ENCODE results near the gene RALY. TPM values are rescaled to one million over a fixed set of nuclear protein-coding genes. Genes with fewer than 3 reads are reported as not detected.
A peak's percentile ranks its signal among the peaks of the same experiment; 100 is the strongest.

The RALY gene
- total and polyA plus RNA-seq, 2 donors (not counting 3 experiments of a cell fraction or from before 2014, with no cell fraction given), result 142 to 146 TPM

DNA sequence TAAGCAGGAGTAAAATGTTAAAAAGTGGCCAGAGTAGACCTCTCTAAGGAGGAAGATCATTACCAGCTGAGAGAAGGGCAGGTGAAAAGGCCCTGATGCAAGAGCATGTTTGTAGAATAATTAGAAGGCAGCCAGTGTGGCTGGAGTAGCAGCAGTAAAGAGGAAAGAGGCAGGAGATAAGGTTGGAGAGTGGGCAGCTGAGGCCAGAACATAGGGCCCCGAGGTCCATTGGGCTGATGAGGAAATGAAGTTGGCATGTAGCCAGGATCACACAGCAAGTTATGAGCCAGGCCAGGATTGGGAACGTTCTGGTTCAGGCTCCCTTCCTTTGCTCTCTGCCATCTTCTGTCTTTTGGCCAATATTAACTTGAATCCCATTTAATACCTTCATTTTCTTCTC, 51.6 kb downstream of the RALY start:
- no peak for FAIRE-seq
- DNase-seq (ENCODE audit: low read depth, low spot score), result peak; percentile 17
- POLR2A ChIA-PET, result no interaction called here
- H4K20me1 ChIP-seq (replicated peaks; ENCODE audit: control insufficient read depth, extremely low read depth, insufficient read depth, low read length), result peaks cover 13% of the 10 kb centered on the region
- no peak overlapping the region for H3K4me2 ChIP-seq (ENCODE audit: insufficient read depth, low read length)
- H3K4me3 ChIP-seq (replicated peaks in 1 of 3; ENCODE audit: insufficient read depth in 1 of 3, low read depth in 1 of 3, low read length in 3 of 3), result no peak overlapping the region
- BruUV-seq (replicated peaks), result no TSS peak
- intact Hi-C loops (cut with micrococcal nuclease) (no loop called here), dilution Hi-C loops (cut with MboI; ENCODE audit: extremely low pct_ligation_motif_present, low sequenced_read_pairs) (no loop called here)
- H3K9me1 ChIP-seq (replicated peaks; ENCODE audit: control insufficient read depth, extremely low read depth, insufficient read depth, low read length), result no peaks in the 10 kb centered on the region
- peaks cover 0 to 3% of the 10 kb centered on the region in 2 experiments for H3K36me3 ChIP-seq (ENCODE audit: control insufficient read depth in 2 of 2, extremely low read depth in 1 of 2, insufficient read depth in 2 of 2, low read length in 2 of 2)
- no peak for TF ChIP-seq EZH2 (IDR thresholded peaks at IDR 0.05; ENCODE audit: borderline replicate concordance, low read depth, low read length, severe bottlenecking)
- no peak for TF ChIP-seq POLR2AphosphoS5 (IDR thresholded peaks at IDR 0.05; ENCODE audit: insufficient read depth, low read depth, low read length)
- TF ChIP-seq, protein P1, sequence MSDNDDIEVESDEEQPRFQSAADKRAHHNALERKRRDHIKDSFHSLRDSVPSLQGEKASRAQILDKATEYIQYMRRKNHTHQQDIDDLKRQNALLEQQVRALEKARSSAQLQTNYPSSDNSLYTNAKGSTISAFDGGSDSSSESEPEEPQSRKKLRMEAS (IDR thresholded peaks at IDR 0.05; ENCODE audit: insufficient read depth, insufficient read length), result no peak
- no peak for TF ChIP-seq POLR2A (IDR thresholded peaks at IDR 0.05; ENCODE audit: low read depth, low read length)
- no peak for TF ChIP-seq GATA2 (IDR thresholded peaks at IDR 0.05; ENCODE audit: insufficient read depth, insufficient read length, low read depth, low read length)
- TF ChIP-seq CTCF (IDR thresholded peaks at IDR 0.05; ENCODE audit: extremely low read depth in 1 of 2, insufficient read depth in 1 of 2, low read depth in 1 of 2, low read length in 2 of 2), result no peak
- TF ChIP-seq JUN (IDR thresholded peaks at IDR 0.05; ENCODE audit: borderline replicate concordance, insufficient read depth, insufficient read length, low read depth), result no peak
- TF ChIP-seq MYC (IDR thresholded peaks at IDR 0.05; ENCODE audit: low read depth, low read length), result no peak
- TF ChIP-seq FOS (IDR thresholded peaks at IDR 0.05; ENCODE audit: borderline replicate concordance, insufficient read depth, low read length), result no peak
- H3K4me1 ChIP-seq (ENCODE audit: control insufficient read depth, extremely low read depth, insufficient read depth, low read length), result peaks cover 4% of the 10 kb centered on the region
- H3K79me2 ChIP-seq (ENCODE audit: control insufficient read depth, insufficient read depth, low read length), result peaks cover 72% of the 10 kb centered on the region
- no peaks in the 10 kb centered on the region for H3K27me3 ChIP-seq (ENCODE audit: control insufficient read depth in 2 of 2, insufficient read depth in 2 of 2, low read length in 2 of 2)
- no peak overlapping the region for H3K27ac ChIP-seq (ENCODE audit: insufficient read depth, low read depth, low read length)
- no peak overlapping the region for H2AFZ ChIP-seq (ENCODE audit: low read depth, low read length)
- H3K9ac ChIP-seq (replicated peaks; ENCODE audit: extremely low read depth, insufficient read depth, low read length), result no peak overlapping the region
- CTCF ChIA-PET, result interaction anchor here (1.0 to 1.3 kb wide), 3 partner anchors 18 to 253 kb away, joined by 3 read pairs; no protein-coding TSS in a partner anchor
- H3K9me3 ChIP-seq (replicated peaks; ENCODE audit: control insufficient read depth, insufficient read depth, low read length), result no peaks in the 10 kb centered on the region

Data from endothelial cell of umbilical vein (primary cell).